NB4 (cell line): ENCODE measurements around the gene ARIH2.

Experiments used
- DNase-seq: peaks from one replicate; pipeline ENCODE4 v3.0.0; 2010; ENCODE audit warnings: low read depth
- H3K4me3 ChIP-seq: one replicate; pipeline ENCODE4 v1.5.1; 2011; ENCODE audit warnings: mild to moderate bottlenecking, low read depth, low read length, moderate library complexity
- MAX ChIP-seq: IDR thresholded peaks from 2 replicates; pipeline ENCODE4 v1.6.1; 2011; ENCODE audit warnings: low read depth, low read length
- MYC ChIP-seq: IDR thresholded peaks from 2 replicates; pipeline ENCODE4 v1.6.1; 2011; ENCODE audit warnings: low read depth, low read length
- POLR2A ChIP-seq: IDR thresholded peaks from 2 replicates; pipeline ENCODE4 v1.6.1; 2011; ENCODE audit warnings: mild to moderate bottlenecking; ENCODE audit not compliant: insufficient read length; ENCODE audit errors: extremely low read depth
- TF ChIP-seq, protein P1 (sequence below): IDR thresholded peaks from one replicate; pipeline ENCODE4 v1.5.1; 2012; ENCODE audit warnings: low read depth, low read length

The ARIH2 gene

DNA sequence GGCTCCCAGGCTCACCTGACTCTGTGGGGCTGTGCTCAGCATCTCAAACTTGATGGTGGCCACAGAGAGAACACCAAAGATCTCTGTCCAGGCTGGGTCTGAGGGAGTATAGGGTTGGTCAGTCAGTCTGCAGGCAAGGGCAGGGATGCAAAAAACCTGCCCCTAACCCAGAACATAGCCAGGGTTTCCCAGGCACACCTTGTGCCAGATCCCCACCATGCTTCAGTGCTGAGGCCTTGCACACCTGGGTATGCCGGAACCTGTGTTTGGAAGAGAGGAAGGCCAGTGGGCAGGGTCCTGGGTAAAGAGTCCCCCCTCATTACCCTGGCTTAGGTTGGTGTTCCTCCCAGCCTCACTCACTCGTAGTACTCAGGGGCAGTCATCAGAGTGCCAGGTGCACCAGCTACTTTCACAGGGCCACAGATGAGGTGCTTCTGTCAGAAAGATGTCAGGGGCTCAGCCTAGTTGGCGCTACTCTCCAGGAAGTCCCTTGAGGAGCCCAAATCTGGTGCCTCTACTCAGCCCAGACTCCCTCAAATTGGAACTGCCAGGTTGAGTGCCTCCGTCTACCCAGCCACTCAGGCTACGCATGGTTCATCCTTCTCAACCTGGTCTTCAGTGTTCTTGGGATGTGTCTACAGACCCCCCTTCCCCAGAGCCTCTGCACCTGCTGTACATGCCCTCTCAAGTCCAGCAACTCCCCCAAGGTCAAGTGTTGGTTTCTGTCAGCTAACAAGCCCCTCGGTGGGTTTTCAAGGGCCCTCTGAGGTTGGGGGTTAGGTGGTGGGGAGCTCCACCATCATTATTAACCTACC is 98.0 kb downstream of the ARIH2 start:
- no peak for DNase-seq
- TF ChIP-seq MAX = no peak
- no peak for TF ChIP-seq POLR2A
- TF ChIP-seq MYC = no peak
- TF ChIP-seq, protein P1, sequence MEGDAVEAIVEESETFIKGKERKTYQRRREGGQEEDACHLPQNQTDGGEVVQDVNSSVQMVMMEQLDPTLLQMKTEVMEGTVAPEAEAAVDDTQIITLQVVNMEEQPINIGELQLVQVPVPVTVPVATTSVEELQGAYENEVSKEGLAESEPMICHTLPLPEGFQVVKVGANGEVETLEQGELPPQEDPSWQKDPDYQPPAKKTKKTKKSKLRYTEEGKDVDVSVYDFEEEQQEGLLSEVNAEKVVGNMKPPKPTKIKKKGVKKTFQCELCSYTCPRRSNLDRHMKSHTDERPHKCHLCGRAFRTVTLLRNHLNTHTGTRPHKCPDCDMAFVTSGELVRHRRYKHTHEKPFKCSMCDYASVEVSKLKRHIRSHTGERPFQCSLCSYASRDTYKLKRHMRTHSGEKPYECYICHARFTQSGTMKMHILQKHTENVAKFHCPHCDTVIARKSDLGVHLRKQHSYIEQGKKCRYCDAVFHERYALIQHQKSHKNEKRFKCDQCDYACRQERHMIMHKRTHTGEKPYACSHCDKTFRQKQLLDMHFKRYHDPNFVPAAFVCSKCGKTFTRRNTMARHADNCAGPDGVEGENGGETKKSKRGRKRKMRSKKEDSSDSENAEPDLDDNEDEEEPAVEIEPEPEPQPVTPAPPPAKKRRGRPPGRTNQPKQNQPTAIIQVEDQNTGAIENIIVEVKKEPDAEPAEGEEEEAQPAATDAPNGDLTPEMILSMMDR = no peak
- H3K4me3 ChIP-seq = no peak overlapping the region

- peak overlapping the region; percentile 97 for H3K4me3 ChIP-seq
- peak; percentile 57 for DNase-seq
- TF ChIP-seq POLR2A (no peak), MYC (no peak), MAX (no peak)
- TF ChIP-seq, protein P1 = no peak
Observed at GRCh38 chr3:49017229-49017970, 98.8 kb downstream of the ARIH2 start.

GRCh38 chr3:49017971-49018706 is 99.5 kb downstream of the ARIH2 start, which contains the start of gene DALRD3:
Gene DALRD3, minus strand, starts transcription at chr3:49018580. Its CDS starts 16 bp downstream, at chr3:49018564.
- peak; percentile 84 for DNase-seq
- TF ChIP-seq MYC (peak; percentile 39; the same call in 1 of the 2 replicates), POLR2A (peak; percentile 46)
- TF ChIP-seq, protein P1 = no peak
- H3K4me3 ChIP-seq = peak within 1 kb of the TSS; percentile 97

- no peak for DNase-seq
- TF ChIP-seq MAX (no peak), POLR2A (no peak), MYC (no peak)
- TF ChIP-seq, protein P1 = no peak
Observed at GRCh38 chr3:49018707-49019006, 100.0 kb downstream of the ARIH2 start.

GRCh38 chr3:49019941-49020329 is 101.3 kb downstream of the ARIH2 start:
- DNase-seq = peak; percentile 73
- H3K4me3 ChIP-seq = peak overlapping the region; percentile 97
- TF ChIP-seq, protein P1 = no peak
- TF ChIP-seq POLR2A (no peak), MYC (no peak), MAX (no peak)

More at GRCh38 chr3:49018707-49019006, 100.0 kb downstream of the ARIH2 start:
- peak overlapping the region; percentile 97 for H3K4me3 ChIP-seq
